CD8-positive, alpha-beta memory T cell (primary cell): ENCODE results near the gene EML2. TPM values are rescaled to one million over a fixed set of nuclear protein-coding genes. Genes with fewer than 3 reads are reported as not detected.
"Not testable (repeated sequence)": the region's sequence is repeated elsewhere in the genome, so short reads cannot be mapped to it uniquely, and the experiment has no call there.

Experiments
- CTCF ChIA-PET: fragments of 350-600 bp; sonication (Branson Sonifier 250); formaldehyde crosslinking; loops from one replicate; lab custom pipeline; 2021; ENCODE audit warnings: antibody characterized with exemption; lab: Charles Lee
- POLR2A ChIA-PET: fragments of 350-600 bp; sonication (Branson Sonifier 250); formaldehyde crosslinking; loops from one replicate; lab custom pipeline; 2021; ENCODE audit warnings: antibody characterized with exemption; lab: Charles Lee
- DNase-seq, 5 donors: peaks; one replicate each; pipeline versions ENCODE4 v3.0.0 to v3.0.0-alpha.2; 2020 to 2022; ENCODE audit warnings: mixed read lengths in 1 of 5
- H3K27ac ChIP-seq: one replicate; pipeline ENCODE4 v1.7.0; 2013; ENCODE audit warnings: low read depth, mild to moderate bottlenecking, low read length, moderate library complexity
- H3K27me3 ChIP-seq: 2 replicates; pipeline ENCODE4 v1.7.0; 2013; ENCODE audit warnings: low read length, mild to moderate bottlenecking; ENCODE audit not compliant: insufficient read depth, poor library complexity, severe bottlenecking
- H3K36me3 ChIP-seq: 2 replicates; pipeline ENCODE4 v1.7.0; 2013; ENCODE audit warnings: mild to moderate bottlenecking, low read length, moderate library complexity; ENCODE audit not compliant: insufficient read depth
- H3K4me1 ChIP-seq: 2 replicates; pipeline ENCODE4 v1.7.0; 2013; ENCODE audit warnings: mild to moderate bottlenecking, low read length, moderate library complexity; ENCODE audit not compliant: insufficient read depth
- H3K4me3 ChIP-seq: 2 replicates; pipeline ENCODE4 v1.7.0; 2013; ENCODE audit warnings: mild to moderate bottlenecking, low read length
- H3K9me3 ChIP-seq: 2 replicates; pipeline ENCODE4 v1.7.0; 2013; ENCODE audit warnings: mild to moderate bottlenecking, low read length
- H3K27ac Mint-ChIP-seq, 8 donors: one replicate each; pipeline ENCODE4 v1.8.0; 2020 to 2021; ENCODE audit warnings: mixed read lengths in 8 of 8, mild to moderate bottlenecking in 6 of 8, inconsistent platforms in 3 of 8, moderate library complexity in 3 of 8
- H3K27me3 Mint-ChIP-seq, 2 donors: one replicate each; pipeline ENCODE4 v1.8.0; 2020 to 2021; ENCODE audit warnings: mixed read lengths in 2 of 2, mild to moderate bottlenecking in 1 of 2, moderate library complexity in 1 of 2
- H3K36me3 Mint-ChIP-seq, 3 donors: one replicate each; pipeline ENCODE4 v1.8.0; 2020 to 2021; ENCODE audit warnings: mixed read lengths in 3 of 3, inconsistent platforms in 1 of 3, mild to moderate bottlenecking in 1 of 3
- H3K4me1 Mint-ChIP-seq, 3 donors: one replicate each; pipeline ENCODE4 v1.8.0; 2020 to 2021; ENCODE audit warnings: mixed read lengths in 3 of 3, inconsistent platforms in 1 of 3, mild to moderate bottlenecking in 1 of 3
- H3K4me3 Mint-ChIP-seq, 7 donors: one replicate each; pipeline ENCODE4 v1.8.0; 2020 to 2021; ENCODE audit warnings: mixed read lengths in 7 of 7, mild to moderate bottlenecking in 6 of 7, moderate library complexity in 4 of 7, inconsistent platforms in 2 of 7
- H3K9me3 Mint-ChIP-seq, 5 donors: one replicate each; pipeline ENCODE4 v1.8.0; 2020 to 2022; ENCODE audit warnings: mixed read lengths in 5 of 5, mild to moderate bottlenecking in 3 of 5, moderate library complexity in 2 of 5, inconsistent platforms in 1 of 5
- polyA plus RNA-seq: library from polyadenylated mRNA; unstranded; fragments of 300-500 nt; fragmentation: Illumina TruSeq; gene quantifications from one replicate; pipeline ENCODE4 v1.2.3, GENCODE V29; 2021
- total RNA-seq, 2 experiments: library from RNA; stranded (reverse); gene quantifications; one replicate each; pipeline ENCODE4 v1.2.3, GENCODE V29; 2021

The EML2 gene, protein sequence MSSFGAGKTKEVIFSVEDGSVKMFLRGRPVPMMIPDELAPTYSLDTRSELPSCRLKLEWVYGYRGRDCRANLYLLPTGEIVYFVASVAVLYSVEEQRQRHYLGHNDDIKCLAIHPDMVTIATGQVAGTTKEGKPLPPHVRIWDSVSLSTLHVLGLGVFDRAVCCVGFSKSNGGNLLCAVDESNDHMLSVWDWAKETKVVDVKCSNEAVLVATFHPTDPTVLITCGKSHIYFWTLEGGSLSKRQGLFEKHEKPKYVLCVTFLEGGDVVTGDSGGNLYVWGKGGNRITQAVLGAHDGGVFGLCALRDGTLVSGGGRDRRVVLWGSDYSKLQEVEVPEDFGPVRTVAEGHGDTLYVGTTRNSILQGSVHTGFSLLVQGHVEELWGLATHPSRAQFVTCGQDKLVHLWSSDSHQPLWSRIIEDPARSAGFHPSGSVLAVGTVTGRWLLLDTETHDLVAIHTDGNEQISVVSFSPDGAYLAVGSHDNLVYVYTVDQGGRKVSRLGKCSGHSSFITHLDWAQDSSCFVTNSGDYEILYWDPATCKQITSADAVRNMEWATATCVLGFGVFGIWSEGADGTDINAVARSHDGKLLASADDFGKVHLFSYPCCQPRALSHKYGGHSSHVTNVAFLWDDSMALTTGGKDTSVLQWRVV
- total RNA-seq (100 to 1,000 TPM; 122 to 128 TPM), polyA plus RNA-seq (18.8 TPM)

DNA sequence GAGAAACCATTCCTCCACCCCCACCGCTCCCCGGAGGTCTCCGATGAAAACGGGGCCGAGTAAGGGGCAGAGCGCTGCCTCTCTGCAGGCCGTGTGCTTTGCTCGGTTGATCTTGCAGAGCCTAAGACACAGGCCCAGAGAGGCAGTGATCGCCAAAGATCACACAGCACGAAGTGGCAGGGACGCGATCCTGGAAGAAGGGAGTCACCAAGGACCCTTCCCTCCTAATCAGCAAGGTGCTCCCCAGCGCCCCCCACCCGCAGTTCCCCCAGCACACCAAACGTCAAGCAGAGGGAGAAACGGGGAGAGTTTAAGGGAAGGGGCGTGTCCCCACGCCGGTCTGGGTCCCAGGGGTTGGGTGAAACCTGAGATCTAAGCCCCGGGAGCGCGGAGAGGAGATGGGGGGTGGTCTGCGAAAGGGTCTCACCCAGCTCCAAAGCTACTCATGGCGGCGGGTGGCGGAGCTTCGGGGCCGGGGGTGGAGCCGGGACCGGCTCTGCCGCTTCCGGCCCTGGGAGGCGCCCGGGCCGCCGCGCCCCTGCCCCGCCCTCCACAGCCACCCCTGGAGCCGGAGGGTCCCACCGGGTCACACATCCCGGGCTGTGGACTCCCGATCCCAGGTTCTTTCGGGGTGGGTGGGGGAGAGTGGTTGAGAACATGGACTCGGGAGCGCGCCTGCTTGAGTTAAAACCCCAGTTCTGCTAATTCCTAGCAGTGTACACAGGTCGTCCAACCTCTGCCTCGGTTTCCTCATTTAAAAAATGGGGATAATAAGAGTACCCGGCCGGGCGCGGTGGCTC, at the start of gene EML2:
Gene EML2, minus strand, starts transcription at position 468 of the 800 bp plus-strand sequence. Its CDS starts 21 bp downstream, at position 447.
- DNase-seq = peak; percentile 31 to 59 (median 48)
- Histone ChIP-seq H3K27me3 (no peaks in the 10 kb centered on the region), H3K9me3 (no peaks in the 10 kb centered on the region), H3K36me3 (no peaks in the 10 kb centered on the region), H3K4me1 (peaks cover 43% of the 10 kb centered on the region), H3K4me3 (peak within 1 kb of the TSS; percentile 89), H3K27ac (peak within 1 kb of the TSS; percentile 61)
- Mint-ChIP-seq H3K4me1 (peaks cover 27 to 48% (median 34%) of the 10 kb centered on the region in 3 donors), H3K9me3 (no peaks in the 10 kb centered on the region), H3K36me3 (peaks cover 0 to 11% (median 0%) of the 10 kb centered on the region in 3 donors), H3K4me3 (peak within 1 kb of the TSS; percentile 88 to 98 (median 94)), H3K27me3 (peaks cover 0 to 2% of the 10 kb centered on the region in 2 donors), H3K27ac (peak within 1 kb of the TSS; percentile 81 to 95 (median 90))
- ChIA-PET POLR2A (interaction anchor here (1.3 kb wide), 1 partner anchor 53 kb away, joined by 3 read pairs; the partner anchor contains the start of genes QPCTL and SNRPD2), CTCF (interaction anchor here (1.2 to 5.4 kb wide), 4 partner anchors 34 to 141 kb away, joined by 4 to 78 read pairs (median 4); partner anchors contain the start of genes GPR4 and PPM1N)

DNA sequence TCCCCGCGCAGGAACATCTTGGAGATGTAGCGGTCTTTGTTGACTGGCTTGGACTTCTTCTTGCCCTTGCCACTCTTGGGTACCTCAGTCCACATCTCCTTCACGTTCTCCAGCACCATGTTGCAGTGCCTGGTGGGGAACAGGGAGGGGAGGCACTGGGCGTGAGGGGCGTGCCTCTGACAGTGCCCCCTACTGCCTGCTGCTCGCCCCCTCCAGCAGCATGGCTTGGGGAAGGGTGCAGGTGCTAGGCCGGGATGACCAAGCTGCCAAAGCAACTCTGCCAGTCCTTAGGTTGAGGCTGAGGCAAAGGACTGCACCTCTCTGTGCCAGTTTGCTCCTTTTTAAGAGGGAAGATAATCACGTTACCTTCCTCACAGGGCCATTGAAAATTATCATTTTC, 48.4 kb upstream of the EML2 start:
- peaks cover 11 to 20% (median 18%) of the 10 kb centered on the region in 3 donors for H3K4me1 Mint-ChIP-seq
- ChIA-PET CTCF (interaction anchor here (9.0 kb wide), 1 partner anchor 8 kb away, joined by 107 read pairs; no protein-coding TSS in a partner anchor), POLR2A (no interaction called here)
- H3K4me3 Mint-ChIP-seq = no peak overlapping the region
- peaks cover 0 to 65% (median 0%) of the 10 kb centered on the region in 3 donors for H3K36me3 Mint-ChIP-seq
- H3K27me3 Mint-ChIP-seq = no peaks in the 10 kb centered on the region
- no peak for DNase-seq
- no peaks in the 10 kb centered on the region for H3K9me3 Mint-ChIP-seq
- H3K27ac Mint-ChIP-seq = no peak overlapping the region
- H3K27me3 ChIP-seq = no peaks in the 10 kb centered on the region
- peaks cover 7% of the 10 kb centered on the region for H3K4me1 ChIP-seq
- no peak overlapping the region for H3K4me3 ChIP-seq
- H3K27ac ChIP-seq = no peak overlapping the region
- no peaks in the 10 kb centered on the region for H3K9me3 ChIP-seq
- H3K36me3 ChIP-seq = peaks cover 33% of the 10 kb centered on the region

DNA sequence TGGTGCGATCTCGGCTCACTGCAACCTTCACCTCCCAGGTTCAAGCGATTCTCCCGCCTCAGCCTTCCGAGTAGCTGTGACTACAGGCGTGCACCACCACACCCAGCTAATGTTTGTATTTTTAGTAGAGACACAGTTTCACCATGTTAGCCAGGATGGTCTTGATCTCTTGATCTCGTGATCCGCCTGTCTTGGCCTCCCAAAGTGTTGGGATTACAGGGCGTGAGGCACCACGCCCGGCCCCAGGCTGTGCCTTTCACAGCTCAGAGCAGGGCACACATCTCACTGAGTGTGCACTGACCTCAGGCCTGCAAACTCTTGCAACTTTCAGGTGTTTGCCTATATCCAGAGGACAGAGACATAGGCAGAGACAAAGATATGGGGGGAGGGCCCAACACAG, 45.8 kb upstream of the EML2 start:
- Mint-ChIP-seq H3K4me1 (peaks cover 8 to 19% (median 10%) of the 10 kb centered on the region in 3 donors), H3K36me3 (peaks cover 0 to 57% (median 0%) of the 10 kb centered on the region in 3 donors)
- H3K4me1 ChIP-seq, H3K27ac ChIP-seq, DNase-seq, CTCF ChIA-PET, H3K27ac Mint-ChIP-seq, H3K4me3 ChIP-seq, H3K27me3 ChIP-seq, H3K9me3 Mint-ChIP-seq, H3K4me3 Mint-ChIP-seq, H3K9me3 ChIP-seq, H3K27me3 Mint-ChIP-seq, POLR2A ChIA-PET: not testable (repeated sequence)
- H3K36me3 ChIP-seq = peaks cover 33% of the 10 kb centered on the region

DNA sequence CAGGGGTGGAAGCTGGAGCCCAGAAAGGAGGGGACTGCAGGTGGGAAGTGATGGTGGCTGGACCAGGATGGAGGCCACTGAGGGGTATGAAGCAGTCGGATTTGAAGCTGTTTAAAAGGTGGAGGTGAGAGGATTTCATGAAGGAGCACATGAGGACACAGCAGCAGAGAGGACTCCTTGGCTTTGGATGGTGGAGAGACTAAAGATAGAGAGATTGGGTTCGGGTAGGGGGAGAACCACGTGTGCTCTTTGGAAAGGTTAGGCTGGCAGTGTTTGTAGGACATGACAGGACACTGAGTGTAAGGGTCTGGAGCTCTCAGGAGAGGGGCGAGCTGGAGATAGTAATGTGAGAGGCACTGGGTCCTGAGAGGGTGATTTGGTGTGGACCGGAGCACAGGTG, 43.7 kb upstream of the EML2 start:
- DNase-seq = no peak
- CTCF ChIA-PET = interaction anchor here (0.6 to 8.6 kb wide), 4 partner anchors 9 to 996 kb away, joined by 3 to 107 read pairs (median 8); partner anchors contain the start of genes QPCTL and SNRPD2
- peak overlapping the region in 3 of 8 donors; percentile 46 to 80 (median 51) for H3K27ac Mint-ChIP-seq
- POLR2A ChIA-PET = interaction anchor here (0.6 kb wide), 1 partner anchor 122 kb away, joined by 3 read pairs; no protein-coding TSS in a partner anchor
- no peak overlapping the region for H3K4me3 Mint-ChIP-seq
- Histone ChIP-seq H3K36me3 (peaks cover 26% of the 10 kb centered on the region), H3K27ac (no peak overlapping the region), H3K4me3 (no peak overlapping the region), H3K27me3 (no peaks in the 10 kb centered on the region), H3K9me3 (no peaks in the 10 kb centered on the region), H3K4me1 (peaks cover 8% of the 10 kb centered on the region)
- no peaks in the 10 kb centered on the region for H3K27me3 Mint-ChIP-seq
- peaks cover 6 to 14% (median 10%) of the 10 kb centered on the region in 3 donors for H3K4me1 Mint-ChIP-seq
- peaks cover 0 to 43% (median 0%) of the 10 kb centered on the region in 3 donors for H3K36me3 Mint-ChIP-seq
- no peaks in the 10 kb centered on the region for H3K9me3 Mint-ChIP-seq

DNA sequence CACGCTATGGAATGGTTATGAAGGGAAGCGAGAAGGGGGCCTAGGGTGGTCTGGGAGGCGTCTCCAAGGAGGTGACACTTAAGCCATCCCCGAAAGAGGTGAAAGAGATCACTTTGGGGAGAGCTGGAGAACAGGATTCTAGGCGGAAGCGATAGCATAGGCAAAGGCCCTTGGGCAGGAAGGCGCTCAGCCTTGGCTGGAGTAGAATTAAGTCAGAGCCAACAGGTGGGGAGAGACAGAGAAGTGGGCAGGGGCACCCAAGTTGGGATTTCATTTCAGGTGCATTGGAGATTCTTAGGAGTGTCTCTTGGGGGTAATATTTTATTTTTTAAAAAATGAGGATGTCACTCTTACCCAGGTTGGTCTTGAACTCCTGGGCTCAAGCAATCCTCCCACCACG, 42.9 kb upstream of the EML2 start:
- Histone ChIP-seq H3K36me3 (peaks cover 18% of the 10 kb centered on the region), H3K9me3 (no peaks in the 10 kb centered on the region), H3K27me3 (no peaks in the 10 kb centered on the region), H3K27ac (no peak overlapping the region), H3K4me1 (peaks cover 13% of the 10 kb centered on the region), H3K4me3 (peak overlapping the region; percentile 46)
- peaks cover 0 to 35% (median 0%) of the 10 kb centered on the region in 3 donors for H3K36me3 Mint-ChIP-seq
- H3K27ac Mint-ChIP-seq = peak overlapping the region in 3 of 8 donors; percentile 54 to 91 (median 69)
- POLR2A ChIA-PET = interaction anchor here (0.6 to 2.1 kb wide), 2 partner anchors 9 to 122 kb away, joined by 3 to 9 read pairs; partner anchors contain the start of genes QPCTL and SNRPD2
- H3K27me3 Mint-ChIP-seq = no peaks in the 10 kb centered on the region
- H3K4me1 Mint-ChIP-seq = peaks cover 10 to 19% (median 16%) of the 10 kb centered on the region in 3 donors
- H3K9me3 Mint-ChIP-seq = no peaks in the 10 kb centered on the region
- peak overlapping the region in 4 of 7 donors; percentile 28 to 84 (median 81) for H3K4me3 Mint-ChIP-seq
- no peak for DNase-seq
- CTCF ChIA-PET = interaction anchor here (1.0 to 8.6 kb wide), 6 partner anchors 8 to 37 kb away, joined by 3 to 107 read pairs (median 8); partner anchors contain the start of genes QPCTL and SNRPD2

DNA sequence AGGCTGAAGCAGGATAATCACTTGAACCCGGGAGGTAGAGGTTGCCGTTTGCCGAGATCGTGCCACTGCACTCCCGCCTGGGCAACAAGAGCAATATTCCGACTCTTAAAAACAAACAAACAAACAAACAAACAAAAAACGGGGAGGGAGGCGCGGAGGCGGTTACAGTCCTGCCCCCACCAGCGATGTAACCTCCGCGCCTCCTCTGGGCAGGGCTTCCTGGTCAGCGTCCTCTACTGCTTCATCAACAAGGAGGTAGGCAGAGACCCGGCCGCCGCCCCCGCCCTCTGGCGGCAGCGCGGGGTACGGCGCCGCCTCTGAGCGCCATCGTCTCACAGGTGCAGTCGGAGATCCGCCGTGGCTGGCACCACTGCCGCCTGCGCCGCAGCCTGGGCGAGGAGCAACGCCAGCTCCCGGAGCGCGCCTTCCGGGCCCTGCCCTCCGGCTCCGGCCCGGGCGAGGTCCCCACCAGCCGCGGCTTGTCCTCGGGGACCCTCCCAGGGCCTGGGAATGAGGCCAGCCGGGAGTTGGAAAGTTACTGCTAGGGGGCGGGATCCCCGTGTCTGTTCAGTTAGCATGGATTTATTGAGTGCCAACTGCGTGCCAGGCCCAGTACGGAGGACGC, 42.3 kb upstream of the EML2 start:
- Histone ChIP-seq H3K36me3 (peaks cover 14% of the 10 kb centered on the region), H3K4me3 (peak overlapping the region; percentile 46), H3K27ac (no peak overlapping the region), H3K27me3 (no peaks in the 10 kb centered on the region), H3K4me1 (peaks cover 18% of the 10 kb centered on the region), H3K9me3 (no peaks in the 10 kb centered on the region)
- ChIA-PET CTCF (interaction anchor here (0.9 to 8.6 kb wide), 12 partner anchors 10 to 98 kb away, joined by 3 to 107 read pairs (median 6); partner anchors contain the start of genes EML2, QPCTL, SIX5 and SNRPD2), POLR2A (interaction anchor here (0.6 to 2.1 kb wide), 2 partner anchors 10 to 111 kb away, joined by 9 to 11 read pairs; partner anchors contain the start of genes DMWD, QPCTL and SNRPD2)
- Mint-ChIP-seq H3K9me3 (no peaks in the 10 kb centered on the region), H3K36me3 (peaks cover 0 to 30% (median 0%) of the 10 kb centered on the region in 3 donors), H3K4me3 (peak overlapping the region; percentile 79 to 89 (median 84)), H3K27ac (peak overlapping the region in 7 of 8 donors; percentile 66 to 92 (median 80)), H3K4me1 (peaks cover 13 to 24% (median 19%) of the 10 kb centered on the region in 3 donors), H3K27me3 (no peaks in the 10 kb centered on the region)
- peak; percentile 77 to 88 (median 83) for DNase-seq
